Naive thymus-derived CD4-positive, alpha-beta T cell (primary cell): ENCODE measurements around the gene LIPK. TPM values are rescaled to one million over a fixed set of nuclear protein-coding genes. Genes with fewer than 3 reads are reported as not detected.
A peak's percentile ranks its signal among the peaks of the same experiment; 100 is the strongest.

Experiments used
- ATAC-seq: fragments of 150-1000 bp; cut with Tn5 transposase; 2 replicates; pipeline ENCODE4 v1.10.0; 2021; ENCODE audit warnings: mild to moderate bottlenecking, moderate library complexity
- CTCF ChIA-PET: fragments of 350-600 bp; sonication (Branson Sonifier 250); formaldehyde crosslinking; loops from one replicate; lab custom pipeline; 2021; ENCODE audit warnings: antibody characterized with exemption; lab: Charles Lee
- POLR2A ChIA-PET: fragments of 350-600 bp; sonication (Branson Sonifier 250); formaldehyde crosslinking; loops from one replicate; lab custom pipeline; 2021; ENCODE audit warnings: antibody characterized with exemption, inconsistent platforms; lab: Charles Lee
- DNase-seq, 9 donors: peaks; one replicate each; pipeline versions ENCODE4 v3.0.0 to v3.0.0-alpha.2; 2020 to 2022; ENCODE audit warnings: mixed read lengths in 1 of 9
- H3K27ac ChIP-seq: one replicate; pipeline ENCODE4 v1.7.0; 2013; ENCODE audit warnings: mild to moderate bottlenecking, low read depth, low read length, moderate library complexity
- H3K27me3 ChIP-seq, 2 donors: one replicate each; pipeline ENCODE4 v1.7.0; 2013; ENCODE audit warnings: low read length in 2 of 2, mild to moderate bottlenecking in 2 of 2, moderate library complexity in 2 of 2; ENCODE audit not compliant: control insufficient read depth in 2 of 2, insufficient read depth in 2 of 2
- H3K36me3 ChIP-seq, 3 experiments: 1 replicate in 2 of 3; 2 replicates in 1 of 3; pipeline ENCODE4 v1.7.0; 2013; ENCODE audit warnings: low read length in 3 of 3, mild to moderate bottlenecking in 3 of 3, moderate library complexity in 1 of 3; ENCODE audit not compliant: insufficient read depth in 3 of 3, control insufficient read depth in 2 of 3
- H3K4me1 ChIP-seq, 2 donors: one replicate each; pipeline ENCODE4 v1.7.0; 2013; ENCODE audit warnings: low read length in 2 of 2, mild to moderate bottlenecking in 2 of 2, moderate library complexity in 1 of 2; ENCODE audit not compliant: control insufficient read depth in 2 of 2, insufficient read depth in 2 of 2
- H3K4me3 ChIP-seq: 2 replicates; pipeline ENCODE4 v1.7.0; 2013; ENCODE audit warnings: mild to moderate bottlenecking, low read length
- H3K9me3 ChIP-seq, 3 experiments: 1 replicate in 2 of 3; 2 replicates in 1 of 3; pipeline ENCODE4 v1.7.0; 2013; ENCODE audit warnings: low read length in 3 of 3; ENCODE audit not compliant: control insufficient read depth in 2 of 3
- H3K27ac Mint-ChIP-seq, 9 donors: one replicate each; pipeline ENCODE4 v1.8.0; 2020 to 2022; ENCODE audit warnings: mixed read lengths in 9 of 9, mild to moderate bottlenecking in 8 of 9, moderate library complexity in 5 of 9, inconsistent platforms in 2 of 9
- H3K27me3 Mint-ChIP-seq, 5 donors: one replicate each; pipeline ENCODE4 v1.8.0; 2021 to 2022; ENCODE audit warnings: mixed read lengths in 5 of 5, mild to moderate bottlenecking in 1 of 5
- H3K36me3 Mint-ChIP-seq, 5 donors: one replicate each; pipeline ENCODE4 v1.8.0; 2020 to 2022; ENCODE audit warnings: mixed read lengths in 5 of 5, mild to moderate bottlenecking in 3 of 5, inconsistent platforms in 1 of 5
- H3K4me1 Mint-ChIP-seq, 7 donors: one replicate each; pipeline ENCODE4 v1.8.0; 2020 to 2022; ENCODE audit warnings: mixed read lengths in 7 of 7, mild to moderate bottlenecking in 3 of 7, inconsistent platforms in 1 of 7
- H3K4me3 Mint-ChIP-seq, 10 donors: one replicate each; pipeline ENCODE4 v1.8.0; 2020 to 2022; ENCODE audit warnings: mild to moderate bottlenecking in 10 of 10, mixed read lengths in 10 of 10, moderate library complexity in 6 of 10, inconsistent platforms in 2 of 10
- H3K9me3 Mint-ChIP-seq, 11 donors: one replicate each; pipeline ENCODE4 v1.8.0; 2020 to 2022; ENCODE audit warnings: mixed read lengths in 11 of 11, mild to moderate bottlenecking in 4 of 11, inconsistent platforms in 1 of 11, moderate library complexity in 1 of 11
- intact Hi-C, 2 donors: fragments of 100-400 bp; cut with micrococcal nuclease; formaldehyde crosslinking; loops; one replicate each; pipeline ENCODE4 v1.15.1; 2023
- polyA plus RNA-seq, 2 donors: library from polyadenylated mRNA; unstranded; fragments of 300-500 nt; fragmentation: Illumina TruSeq; gene quantifications; one replicate each; pipeline ENCODE4 v1.2.3, GENCODE V29; 2021
- total RNA-seq, 6 experiments: library from RNA in 5 of 6; stranded (reverse) in 5 of 6; gene quantifications; 1 replicate in 5 of 6; 2 replicates in 1 of 6; pipeline ENCODE4 v1.2.3 and lab custom pipeline; 2021 to 2026

LIPK gene
- total and polyA plus RNA-seq, 7 experiments from 2014 or later, result not detected

DNA sequence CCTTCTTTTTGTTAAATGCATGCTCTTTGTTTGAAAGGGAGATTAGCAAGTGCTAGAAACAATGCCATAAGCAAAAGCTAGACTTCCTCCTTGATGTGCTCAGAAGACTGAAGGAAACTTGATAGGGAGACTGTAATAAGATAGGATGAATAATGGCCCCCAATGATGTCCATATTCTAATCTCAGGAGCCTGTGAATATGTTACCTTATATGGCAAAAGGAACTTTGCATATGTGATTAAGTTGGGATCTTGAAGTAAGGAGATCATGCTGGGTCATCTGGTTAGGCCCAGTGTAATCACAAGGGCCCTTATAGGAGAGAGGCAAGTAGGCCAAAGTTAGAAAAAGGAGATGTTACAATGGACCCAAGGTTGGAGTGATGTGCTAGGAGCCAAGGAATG is 82.9 kb downstream of the LIPK start:
- intact Hi-C loops, result no loop called here
- Mint-ChIP-seq H3K4me1 (peaks cover 3 to 17% (median 5%) of the 10 kb centered on the region in 7 donors), H3K36me3 (no peaks in the 10 kb centered on the region), H3K4me3 (no peak overlapping the region), H3K9me3 (no peaks in the 10 kb centered on the region), H3K27me3 (peaks cover 0 to 36% (median 4%) of the 10 kb centered on the region in 5 donors), H3K27ac (no peak overlapping the region)
- no peak overlapping the region for H3K4me3 ChIP-seq
- POLR2A ChIA-PET, result interaction anchor here (1.2 kb wide), 1 partner anchor 26 kb away, joined by 3 read pairs; no protein-coding TSS in a partner anchor
- H3K4me1 ChIP-seq, result peaks cover 0 to 4% of the 10 kb centered on the region in 2 donors
- no peak overlapping the region for H3K27ac ChIP-seq
- CTCF ChIA-PET, result no interaction called here
- no peaks in the 10 kb centered on the region for H3K9me3 ChIP-seq
- ATAC-seq (no peak), DNase-seq (no peak)
- H3K27me3 ChIP-seq, result no peaks in the 10 kb centered on the region
- H3K36me3 ChIP-seq, result no peaks in the 10 kb centered on the region

DNA sequence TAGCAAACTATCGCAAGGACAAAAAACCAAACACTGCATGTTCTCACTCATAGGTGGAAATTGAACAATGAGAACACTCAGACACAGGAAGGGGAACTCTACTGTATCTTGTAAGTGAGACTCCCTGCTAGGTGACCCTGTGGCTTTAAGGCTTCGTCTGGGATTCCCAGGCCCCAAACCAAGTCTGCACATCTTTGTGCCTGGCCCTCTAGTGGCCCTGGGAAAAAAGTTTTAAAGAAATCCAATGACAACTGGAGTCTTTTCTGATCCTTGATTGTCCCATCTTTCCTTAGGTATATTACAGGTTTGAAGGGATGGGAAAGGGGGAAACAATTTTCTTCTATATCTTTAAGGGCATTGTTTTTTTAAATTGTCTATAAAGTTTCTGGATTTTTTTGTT is 85.9 kb downstream of the LIPK start:
- no peak overlapping the region for H3K4me3 Mint-ChIP-seq
- CTCF ChIA-PET, result no interaction called here
- H3K27me3 Mint-ChIP-seq, result peaks cover 0 to 37% (median 0%) of the 10 kb centered on the region in 5 donors
- H3K27ac Mint-ChIP-seq, result no peak overlapping the region
- POLR2A ChIA-PET, result no interaction called here
- H3K9me3 Mint-ChIP-seq, result no peaks in the 10 kb centered on the region
- Histone ChIP-seq H3K9me3 (no peaks in the 10 kb centered on the region), H3K4me1 (peaks cover 0 to 4% of the 10 kb centered on the region in 2 donors), H3K36me3 (no peaks in the 10 kb centered on the region), H3K27me3 (no peaks in the 10 kb centered on the region), H3K4me3 (no peak overlapping the region), H3K27ac (no peak overlapping the region)
- ATAC-seq, result no peak
- no peaks in the 10 kb centered on the region for H3K36me3 Mint-ChIP-seq
- intact Hi-C loops, result loop anchor here in 1 of 2 donors (2.0 kb wide), 1 partner anchor 33 kb away; no protein-coding TSS in a partner anchor
- DNase-seq, result no peak
- peaks cover 4 to 22% (median 8%) of the 10 kb centered on the region in 7 donors for H3K4me1 Mint-ChIP-seq

DNA sequence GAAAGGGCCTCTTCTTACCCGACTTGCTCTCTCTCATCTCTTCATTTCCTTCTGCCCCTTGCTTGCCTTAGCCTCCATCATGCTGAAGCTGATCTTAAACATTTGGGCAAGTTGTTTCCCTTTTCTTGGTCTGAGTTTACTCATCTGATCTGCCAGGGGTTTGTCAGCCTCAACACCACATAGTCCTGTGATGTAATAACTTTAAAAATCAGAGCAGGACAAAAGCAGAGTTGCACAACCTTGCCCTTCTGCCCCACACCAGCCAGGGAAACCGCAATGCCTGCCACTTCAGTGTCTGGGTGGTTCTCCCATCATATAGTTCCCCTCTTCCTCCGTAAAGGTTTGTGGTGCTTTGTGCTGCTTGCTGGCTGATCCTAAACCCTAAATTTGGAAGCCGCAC is 86.6 kb downstream of the LIPK start:
- Histone ChIP-seq H3K27ac (no peak overlapping the region), H3K4me3 (no peak overlapping the region), H3K27me3 (no peaks in the 10 kb centered on the region), H3K36me3 (no peaks in the 10 kb centered on the region), H3K4me1 (peaks cover 0 to 4% of the 10 kb centered on the region in 2 donors), H3K9me3 (no peaks in the 10 kb centered on the region)
- H3K36me3 Mint-ChIP-seq, result no peaks in the 10 kb centered on the region
- peak; percentile 82 for ATAC-seq
- H3K27ac Mint-ChIP-seq, result no peak overlapping the region
- peaks cover 4 to 22% (median 8%) of the 10 kb centered on the region in 7 donors for H3K4me1 Mint-ChIP-seq
- peaks cover 0 to 42% (median 0%) of the 10 kb centered on the region in 5 donors for H3K27me3 Mint-ChIP-seq
- no peaks in the 10 kb centered on the region for H3K9me3 Mint-ChIP-seq
- intact Hi-C loops, result loop anchor here in 1 of 2 donors (2.0 kb wide), 1 partner anchor 32 kb away; no protein-coding TSS in a partner anchor
- no peak overlapping the region for H3K4me3 Mint-ChIP-seq
- CTCF ChIA-PET, result no interaction called here
- POLR2A ChIA-PET, result no interaction called here
- DNase-seq, result no peak

DNA sequence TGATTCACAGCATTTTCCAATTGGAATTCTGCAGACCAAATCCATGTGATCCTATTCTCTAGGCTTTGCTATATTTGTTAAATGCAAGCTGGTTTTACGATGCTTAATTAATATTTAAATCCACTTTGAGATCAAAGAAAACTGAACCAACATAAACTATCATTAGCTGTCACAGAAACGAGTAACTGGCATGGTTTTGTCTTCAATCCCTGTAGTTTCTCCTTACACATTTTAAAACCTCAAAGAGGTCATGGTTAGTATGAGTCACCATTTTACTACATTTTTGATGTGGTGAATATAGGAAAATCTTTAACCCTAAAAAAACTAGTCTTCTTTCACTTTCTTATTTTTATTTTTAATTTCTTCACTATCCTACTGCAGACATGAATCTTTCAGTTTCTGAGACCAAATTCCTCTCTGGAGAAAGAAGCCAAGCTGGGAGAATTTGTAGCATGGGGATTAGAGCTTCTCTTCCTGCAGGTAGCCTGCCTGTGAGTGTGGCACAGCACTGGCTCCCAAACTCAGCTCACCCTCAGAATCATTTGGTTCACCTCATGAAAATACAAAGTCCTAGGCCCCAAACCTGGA is 87.8 kb downstream of the LIPK start:
- Histone ChIP-seq H3K27ac (no peak overlapping the region), H3K36me3 (no peaks in the 10 kb centered on the region), H3K9me3 (no peaks in the 10 kb centered on the region), H3K4me3 (no peak overlapping the region), H3K4me1 (peaks cover 0 to 4% of the 10 kb centered on the region in 2 donors), H3K27me3 (no peaks in the 10 kb centered on the region)
- ChIA-PET CTCF (interaction anchor here (1.0 kb wide), 1 partner anchor 11 kb away, joined by 5 read pairs; no protein-coding TSS in a partner anchor), POLR2A (interaction anchor here (0.6 kb wide), 1 partner anchor 30 kb away, joined by 4 read pairs; no protein-coding TSS in a partner anchor)
- Mint-ChIP-seq H3K36me3 (no peaks in the 10 kb centered on the region), H3K27me3 (peaks cover 0 to 46% (median 0%) of the 10 kb centered on the region in 5 donors), H3K4me3 (peak overlapping the region in 1 of 10 donors; percentile 7), H3K4me1 (peaks cover 4 to 22% (median 8%) of the 10 kb centered on the region in 7 donors), H3K9me3 (no peaks in the 10 kb centered on the region), H3K27ac (peak overlapping the region in 1 of 9 donors; percentile 73)
- peak; percentile 40 for ATAC-seq
- intact Hi-C loops, result loop anchor here in 1 of 2 donors (1.0 to 2.0 kb wide), 2 partner anchors 31 to 86 kb away; partner anchors contain the start of gene STAMBPL1
- DNase-seq, result no peak

DNA sequence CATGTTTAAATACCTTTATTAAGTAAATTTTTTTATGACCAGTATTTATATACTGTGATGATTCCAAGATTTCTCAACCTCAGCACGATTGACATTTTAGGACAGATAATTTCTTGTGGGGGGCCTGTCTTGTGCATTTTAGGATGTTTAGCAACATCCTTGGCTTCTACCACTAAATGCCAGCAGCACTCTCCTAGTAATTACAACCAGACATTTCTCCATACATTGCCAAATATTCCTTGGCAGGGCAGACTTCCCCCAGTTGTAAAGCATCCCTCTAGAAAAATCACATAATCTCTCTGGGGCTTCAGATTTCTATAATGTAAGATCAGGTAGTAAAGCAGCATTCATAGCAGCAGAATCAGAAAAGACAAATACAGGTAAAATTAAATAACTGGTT is 88.7 kb downstream of the LIPK start:
- intact Hi-C loops, result loop anchor here in 1 of 2 donors (1.0 kb wide), 1 partner anchor 86 kb away; the partner anchor contains the start of gene STAMBPL1
- Mint-ChIP-seq H3K4me3 (no peak overlapping the region), H3K4me1 (peaks cover 4 to 22% (median 8%) of the 10 kb centered on the region in 7 donors), H3K27me3 (peaks cover 0 to 49% (median 0%) of the 10 kb centered on the region in 5 donors), H3K9me3 (no peaks in the 10 kb centered on the region), H3K27ac (no peak overlapping the region), H3K36me3 (no peaks in the 10 kb centered on the region)
- no peak for DNase-seq
- H3K27me3 ChIP-seq, result no peaks in the 10 kb centered on the region
- no peaks in the 10 kb centered on the region for H3K9me3 ChIP-seq
- no peak overlapping the region for H3K4me3 ChIP-seq
- POLR2A ChIA-PET, result no interaction called here
- peaks cover 0 to 4% of the 10 kb centered on the region in 2 donors for H3K4me1 ChIP-seq
- no peaks in the 10 kb centered on the region for H3K36me3 ChIP-seq
- ATAC-seq, result no peak
- no peak overlapping the region for H3K27ac ChIP-seq
- CTCF ChIA-PET, result no interaction called here

DNA sequence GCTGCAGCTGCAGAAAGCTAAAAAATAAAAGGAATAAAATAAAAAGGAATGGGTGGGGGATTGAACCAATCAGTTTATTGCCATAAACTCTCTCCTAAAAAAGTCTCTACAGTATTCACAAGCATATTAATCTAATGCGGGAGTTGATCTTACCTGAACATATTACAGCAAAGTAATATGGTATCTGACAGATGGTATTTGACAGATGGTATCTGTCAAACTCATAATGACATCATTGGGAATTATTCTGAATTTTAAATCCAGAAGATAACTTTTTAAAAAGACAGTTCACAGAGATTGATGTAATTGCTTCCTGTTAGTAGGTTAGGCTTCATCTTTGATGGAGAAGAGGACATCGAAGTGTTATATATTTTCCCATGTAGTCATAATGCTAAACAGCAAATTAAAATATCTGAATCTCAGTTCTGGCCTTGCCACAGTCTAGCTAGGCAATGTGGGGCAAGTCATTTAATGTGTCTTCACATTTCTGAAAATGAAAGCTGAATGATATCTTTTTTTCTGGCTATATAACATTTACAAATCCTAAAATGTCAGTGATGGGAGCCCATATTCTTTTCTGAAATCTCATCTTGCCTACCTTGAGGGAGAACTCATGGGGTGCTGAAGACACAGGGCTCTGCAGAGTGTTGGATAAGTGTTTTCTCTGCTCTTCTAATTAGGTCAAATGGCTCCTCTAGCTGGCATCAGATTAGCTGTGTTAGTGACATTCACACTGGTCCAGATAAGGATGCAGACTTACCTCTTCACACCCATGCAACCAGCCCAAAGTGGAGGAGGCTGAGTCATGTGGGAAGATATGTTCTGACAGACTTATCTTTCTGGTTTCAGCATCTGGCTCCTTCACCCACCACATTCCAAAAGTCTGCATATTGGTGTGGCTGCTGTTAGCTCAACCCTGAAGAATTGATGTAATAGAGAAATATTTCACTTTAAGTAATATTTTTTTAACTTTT is 94.4 kb downstream of the LIPK start:
- peaks cover 0 to 7% (median 0%) of the 10 kb centered on the region in 7 donors for H3K4me1 Mint-ChIP-seq
- peaks cover 0 to 8% (median 0%) of the 10 kb centered on the region in 11 donors for H3K9me3 Mint-ChIP-seq
- DNase-seq, result peak in 1 of 9 donors; percentile 36
- intact Hi-C loops, result no loop called here
- no peak overlapping the region for H3K4me3 ChIP-seq
- POLR2A ChIA-PET, result no interaction called here
- H3K4me1 ChIP-seq, result no peaks in the 10 kb centered on the region
- H3K4me3 Mint-ChIP-seq, result no peak overlapping the region
- H3K27ac Mint-ChIP-seq, result no peak overlapping the region
- no peaks in the 10 kb centered on the region for H3K27me3 ChIP-seq
- H3K9me3 ChIP-seq, result no peaks in the 10 kb centered on the region
- CTCF ChIA-PET, result interaction anchor here (0.7 kb wide), 1 partner anchor 104 kb away, joined by 3 read pairs; no protein-coding TSS in a partner anchor
- no peak overlapping the region for H3K27ac ChIP-seq
- H3K27me3 Mint-ChIP-seq, result peaks cover 0 to 69% (median 0%) of the 10 kb centered on the region in 5 donors
- ATAC-seq, result no peak
- no peaks in the 10 kb centered on the region for H3K36me3 Mint-ChIP-seq
- H3K36me3 ChIP-seq, result no peaks in the 10 kb centered on the region
